ENCODE results near the gene CDH23.

CDH23 gene

DNA sequence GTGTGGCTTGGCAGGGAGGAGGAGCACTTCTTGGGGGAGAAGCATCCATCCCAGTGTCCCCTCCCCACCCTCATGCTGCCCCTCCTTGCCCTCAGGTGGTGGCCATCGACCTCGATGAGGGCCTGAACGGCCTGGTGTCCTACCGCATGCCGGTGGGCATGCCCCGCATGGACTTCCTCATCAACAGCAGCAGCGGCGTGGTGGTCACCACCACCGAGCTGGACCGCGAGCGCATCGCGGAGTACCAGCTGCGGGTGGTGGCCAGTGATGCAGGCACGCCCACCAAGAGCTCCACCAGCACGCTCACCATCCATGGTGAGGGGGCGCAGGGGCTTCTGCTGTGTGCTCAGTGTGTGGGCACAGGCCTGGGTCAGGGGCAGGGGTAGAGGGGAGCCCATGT lies 308.1 kb downstream of the CDH23 start:
- no peak for DNase-seq

DNA sequence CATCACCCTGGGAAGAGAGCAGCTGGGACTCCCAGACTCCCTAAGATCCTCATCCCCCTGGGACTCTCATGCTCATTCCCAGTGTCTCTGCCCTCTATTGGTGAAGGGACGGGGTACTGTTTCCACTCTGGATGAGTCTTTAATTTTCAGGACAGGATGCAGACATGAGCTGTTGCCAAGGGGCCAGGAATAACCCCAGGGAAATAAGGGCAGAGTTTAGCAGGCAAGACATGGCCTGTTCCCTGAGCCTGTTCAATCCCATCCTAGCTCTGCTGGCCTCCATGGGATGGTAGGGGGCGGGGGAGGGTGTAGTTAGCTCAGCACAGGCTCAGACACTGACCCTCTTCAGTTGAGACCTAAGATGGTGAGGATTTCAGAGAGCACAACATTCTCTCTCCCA lies 308.9 kb downstream of the CDH23 start:
- no peak for DNase-seq

DNA sequence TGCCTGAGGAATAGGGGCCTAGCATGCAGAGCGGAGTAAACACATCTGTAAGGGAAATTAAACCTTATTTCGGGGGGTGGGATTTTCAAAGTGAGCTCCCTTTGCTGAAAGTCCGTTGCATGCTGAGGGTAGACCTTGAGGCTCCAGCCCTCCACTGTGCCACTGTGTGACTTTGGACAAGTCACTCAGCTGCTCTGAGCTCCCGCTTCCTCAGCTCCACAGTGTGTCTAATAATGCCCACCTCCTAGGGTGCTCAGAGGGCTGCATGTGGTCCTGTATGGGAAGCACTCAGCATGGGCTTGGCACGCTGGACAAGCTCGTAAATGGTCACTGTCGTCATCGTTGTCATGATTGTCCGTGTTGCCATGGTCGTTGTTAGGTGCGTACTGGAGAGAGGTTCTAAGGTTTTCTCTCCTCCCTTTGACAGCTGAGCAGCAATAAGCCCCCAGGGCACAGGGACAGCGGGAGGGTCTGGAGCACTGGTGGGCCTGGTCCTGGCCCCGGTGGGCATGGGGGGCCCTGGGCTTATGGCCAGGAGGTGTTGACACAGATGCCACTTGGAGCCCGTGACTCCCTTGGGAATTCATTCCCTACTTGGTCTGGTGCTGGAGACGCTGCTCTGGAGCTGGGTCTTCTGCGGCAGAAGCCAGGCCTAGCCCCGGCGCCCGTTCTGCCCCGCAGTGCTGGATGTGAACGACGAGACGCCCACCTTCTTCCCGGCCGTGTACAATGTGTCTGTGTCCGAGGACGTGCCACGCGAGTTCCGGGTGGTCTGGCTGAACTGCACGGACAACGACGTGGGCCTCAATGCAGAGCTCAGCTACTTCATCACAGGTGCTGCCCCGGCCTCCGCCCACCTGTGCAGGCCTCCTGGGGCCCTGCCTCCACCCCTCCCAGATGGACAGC lies 309.7 kb downstream of the CDH23 start:
- DNase-seq = no peak

DNA sequence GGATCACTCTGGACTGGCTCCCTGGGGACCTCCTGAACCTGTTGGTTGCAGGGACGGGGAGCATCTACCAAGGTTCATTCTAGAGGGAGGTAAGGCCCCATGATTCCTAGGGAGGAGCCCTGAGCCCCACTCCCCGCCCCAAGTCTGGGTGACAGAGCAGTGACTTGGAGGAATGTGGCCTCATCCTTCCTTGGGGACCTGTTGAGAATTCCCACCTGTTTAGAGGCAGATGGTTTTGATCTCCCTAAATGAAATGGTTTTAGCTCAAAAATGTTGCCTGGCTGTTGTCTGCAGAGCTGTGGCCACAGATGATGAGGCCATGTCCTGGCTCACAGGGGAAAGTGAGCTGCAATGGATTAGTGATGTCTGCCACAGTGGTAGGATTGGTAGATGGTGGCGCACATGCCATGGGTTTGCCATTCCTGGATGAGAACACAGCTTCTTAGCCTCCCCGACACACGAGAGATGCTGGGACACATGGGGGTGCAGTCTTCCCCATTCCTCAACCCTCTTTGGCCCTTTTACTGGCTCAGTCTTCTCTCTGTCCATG lies 310.6 kb downstream of the CDH23 start:
- DNase-seq = no peak

DNA sequence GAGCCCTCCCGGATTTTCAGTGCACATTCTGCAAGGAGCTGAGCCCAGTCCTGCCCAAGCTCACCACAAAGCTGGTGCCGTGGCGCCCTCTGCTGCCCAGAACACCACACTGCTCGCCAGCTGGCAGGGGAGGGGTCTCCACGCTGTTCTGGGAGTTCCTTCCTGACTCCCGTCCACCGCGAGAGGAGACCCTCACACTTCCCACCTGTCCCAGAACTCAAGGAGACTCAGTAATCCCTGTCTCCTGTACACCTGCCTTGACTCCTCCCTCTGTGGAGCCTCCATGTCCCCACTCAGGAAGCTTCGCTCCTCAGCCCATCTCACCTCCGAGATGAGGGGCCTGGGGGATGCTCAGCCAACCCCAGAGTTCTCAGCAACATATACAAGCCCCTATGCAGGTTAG lies 311.6 kb downstream of the CDH23 start:
- peak in 39 of 51 donors; percentile 13 to 75 (median 50) for DNase-seq

DNA sequence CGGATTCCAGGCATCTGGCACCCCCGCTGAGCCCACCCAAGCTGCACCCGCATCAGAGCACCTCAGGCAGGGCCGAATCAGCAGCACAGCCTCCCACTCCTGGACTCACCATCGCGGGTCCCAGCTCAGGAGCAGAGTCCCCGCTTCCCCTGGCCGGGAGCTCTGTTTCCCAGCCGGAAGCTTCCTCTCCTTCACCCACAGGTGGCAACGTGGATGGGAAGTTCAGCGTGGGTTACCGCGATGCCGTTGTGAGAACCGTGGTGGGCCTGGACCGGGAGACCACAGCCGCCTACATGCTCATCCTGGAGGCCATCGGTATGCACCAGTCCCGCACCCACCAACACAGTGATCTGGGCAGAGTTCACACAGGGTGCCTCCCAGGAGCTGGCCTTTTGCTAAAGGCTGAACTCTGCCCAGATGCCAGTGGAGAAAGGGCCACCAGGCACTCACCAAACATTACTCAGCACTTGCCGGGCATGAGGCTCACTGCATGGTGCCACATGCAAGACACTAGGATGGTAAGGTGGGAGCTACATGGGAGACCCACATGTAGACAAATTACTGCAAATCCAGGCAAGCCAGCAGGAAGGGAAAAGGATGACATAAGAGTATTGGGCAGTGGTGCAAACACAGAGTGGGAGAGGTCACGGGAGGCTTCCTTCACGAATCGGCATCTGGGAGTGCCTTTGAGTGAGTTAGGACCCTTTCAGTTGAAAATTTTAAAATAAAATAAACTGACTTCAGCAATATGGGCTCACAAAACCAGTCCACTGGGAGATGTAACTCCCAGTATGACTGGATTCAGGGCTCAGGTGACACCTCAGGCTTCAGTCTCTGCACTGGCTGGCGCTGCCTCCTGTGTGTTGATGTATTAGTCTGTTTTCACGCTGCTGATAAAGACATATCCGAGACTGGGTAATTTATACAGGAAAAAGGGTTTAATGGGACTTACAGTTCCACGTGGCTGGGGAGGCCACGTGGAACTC lies 312.5 kb downstream of the CDH23 start:
- DNase-seq = no peak

DNA sequence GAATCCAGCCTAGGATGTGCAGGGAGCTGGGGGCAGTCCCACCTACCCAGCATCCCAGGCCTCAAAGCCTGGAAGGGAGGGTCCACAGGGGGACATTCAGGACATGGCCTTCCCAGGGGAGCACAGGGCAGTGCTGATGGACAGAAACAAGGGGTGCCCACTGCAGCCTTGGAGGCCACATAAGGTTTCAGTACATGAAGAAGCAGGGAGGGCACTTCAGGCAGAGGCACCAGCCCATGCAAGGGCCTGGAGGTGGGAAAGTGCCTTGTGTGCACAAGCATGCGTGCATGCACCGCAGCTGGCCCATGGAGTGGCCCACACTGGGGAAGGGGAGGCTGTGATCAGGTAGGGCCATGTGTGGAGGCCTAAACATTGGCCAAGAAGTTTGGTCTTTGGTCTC lies 313.8 kb downstream of the CDH23 start:
- no peak for DNase-seq

DNA sequence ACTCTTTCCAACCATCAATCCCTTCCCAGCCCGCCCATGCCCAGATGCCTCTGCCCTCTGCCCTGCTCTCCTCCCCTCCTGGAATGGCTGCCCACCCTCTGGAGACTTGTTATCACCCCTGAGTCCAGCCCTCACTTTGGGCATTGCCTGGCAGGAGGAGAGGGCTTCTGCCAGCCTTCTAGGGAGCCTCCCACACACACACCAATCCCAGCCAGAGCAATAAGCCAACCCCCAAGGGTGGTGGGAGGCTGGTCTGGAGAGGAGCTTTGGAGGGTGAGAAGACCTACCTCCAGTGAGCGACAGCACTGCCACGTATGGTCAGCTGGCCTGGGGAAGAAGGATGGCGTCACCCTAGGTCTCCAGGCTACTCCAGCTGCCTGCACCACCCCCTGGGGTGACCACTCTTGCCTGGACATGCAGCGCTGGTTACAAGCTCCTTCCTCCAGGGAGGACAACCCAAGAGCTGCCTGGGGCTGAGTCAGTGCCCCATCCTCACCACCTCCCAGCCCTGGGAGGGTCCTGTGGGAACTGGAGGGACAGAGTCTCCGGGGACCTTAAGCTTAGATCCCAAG lies 314.4 kb downstream of the CDH23 start:
- no peak for DNase-seq

DNA sequence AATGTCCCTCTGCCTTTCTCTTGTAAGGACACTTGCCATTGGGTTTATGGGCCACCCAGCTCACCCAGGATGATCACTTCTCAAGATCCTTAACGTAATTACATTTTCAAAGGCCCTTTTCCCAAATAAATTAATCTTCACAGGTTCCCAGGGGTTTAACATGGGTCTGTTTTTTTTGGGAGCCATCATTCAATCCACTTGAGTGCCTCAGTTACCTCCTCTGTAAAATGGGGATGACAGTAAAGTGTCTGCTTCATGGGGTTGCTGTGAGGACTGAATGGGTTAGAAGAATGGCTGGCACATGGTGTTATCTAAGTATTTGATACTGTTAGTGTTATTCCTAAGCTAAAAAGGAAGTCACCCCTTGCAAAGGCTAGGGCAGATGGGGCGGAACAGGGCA lies 315.4 kb downstream of the CDH23 start:
- DNase-seq = no peak

DNA sequence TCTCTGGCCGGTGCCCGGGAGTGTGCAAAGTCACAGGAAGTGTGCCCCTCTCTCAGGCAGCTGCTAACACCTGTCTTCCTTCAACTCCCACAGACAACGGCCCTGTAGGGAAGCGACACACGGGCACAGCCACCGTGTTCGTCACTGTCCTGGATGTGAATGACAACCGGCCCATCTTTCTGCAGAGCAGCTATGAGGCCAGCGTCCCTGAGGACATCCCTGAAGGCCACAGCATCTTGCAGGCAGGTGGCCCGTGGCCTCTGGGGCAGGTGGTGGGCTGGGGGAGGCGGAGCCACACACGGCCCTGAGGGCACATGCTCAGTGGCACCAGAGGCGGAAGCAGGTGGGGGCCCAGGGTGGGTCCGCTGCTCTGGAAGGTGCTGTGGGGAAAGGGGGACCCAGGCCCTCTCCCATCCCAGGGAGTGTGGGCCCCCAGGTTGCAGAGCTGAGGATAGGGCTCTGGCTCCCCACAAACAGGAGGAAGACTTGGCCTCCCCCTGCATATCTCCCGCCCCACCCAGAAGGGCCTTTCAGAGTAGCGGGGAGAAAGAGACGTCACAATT lies 315.9 kb downstream of the CDH23 start:
- peak in 4 of 51 donors; percentile 45 to 80 (median 57) for DNase-seq

DNA sequence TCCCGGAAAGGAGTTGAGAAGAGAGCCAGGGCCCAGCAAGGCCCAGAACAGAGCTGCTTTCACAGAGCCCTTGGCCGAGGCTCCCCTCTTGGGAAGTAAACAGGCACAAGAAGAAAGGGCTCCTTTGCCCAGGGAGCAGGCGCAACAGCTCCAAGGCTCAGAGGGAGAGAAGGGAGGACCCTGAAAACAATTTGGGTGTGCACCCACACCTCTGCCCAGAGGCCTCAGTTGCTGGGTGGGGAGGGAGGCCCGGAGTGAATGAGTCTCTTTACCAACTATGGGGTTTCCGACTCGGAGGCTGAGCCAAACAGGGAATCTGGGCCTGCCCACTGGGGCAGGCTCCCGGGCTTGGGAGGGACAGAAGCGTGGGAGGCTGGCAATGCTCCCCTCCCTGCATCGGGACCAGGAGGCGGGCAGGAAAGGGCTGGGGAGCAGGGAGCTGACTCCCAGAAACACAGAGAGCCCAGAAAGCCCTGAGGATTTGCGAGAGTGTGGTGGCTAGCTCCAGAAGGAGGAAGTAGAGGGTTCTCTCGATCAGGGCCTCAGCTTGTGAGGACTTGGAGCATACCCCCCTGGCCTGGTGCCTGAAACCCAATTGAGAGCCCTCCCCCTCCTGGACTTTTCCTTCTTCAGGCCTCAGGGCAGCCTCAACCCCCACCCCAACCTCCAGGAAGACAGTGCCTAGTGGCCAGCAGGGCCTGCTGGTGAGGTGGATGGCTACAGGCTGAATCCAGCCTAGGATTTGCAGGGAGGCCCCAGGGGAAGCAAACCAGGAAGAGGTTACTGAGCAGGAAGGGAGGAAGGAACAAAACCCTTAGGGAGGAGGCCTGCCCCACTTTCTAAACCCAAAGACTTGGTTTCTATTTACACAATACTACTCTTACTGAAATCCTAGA lies 316.7 kb downstream of the CDH23 start:
- DNase-seq = peak in 50 of 51 donors; percentile 48 to 99 (median 89)

DNA sequence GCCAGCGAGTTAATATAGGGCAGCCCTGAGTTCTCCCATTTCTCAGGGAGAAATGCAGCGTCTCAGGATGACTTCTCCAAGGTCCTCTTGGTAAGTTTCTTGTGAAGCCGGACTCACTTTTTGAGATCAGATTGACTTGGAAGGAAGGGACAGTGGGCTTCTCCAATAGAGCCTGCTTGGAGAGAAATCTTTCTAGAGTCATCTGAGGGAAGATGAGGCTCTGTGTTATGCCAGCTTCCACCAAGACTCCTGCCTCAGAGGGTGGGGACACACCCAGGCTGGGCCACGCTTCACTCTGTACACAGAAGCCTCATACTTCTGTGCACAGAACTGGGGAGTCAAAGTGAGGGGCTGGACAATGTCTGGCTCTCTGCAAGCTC lies 317.3 kb downstream of the CDH23 start:
- no peak for DNase-seq

DNA sequence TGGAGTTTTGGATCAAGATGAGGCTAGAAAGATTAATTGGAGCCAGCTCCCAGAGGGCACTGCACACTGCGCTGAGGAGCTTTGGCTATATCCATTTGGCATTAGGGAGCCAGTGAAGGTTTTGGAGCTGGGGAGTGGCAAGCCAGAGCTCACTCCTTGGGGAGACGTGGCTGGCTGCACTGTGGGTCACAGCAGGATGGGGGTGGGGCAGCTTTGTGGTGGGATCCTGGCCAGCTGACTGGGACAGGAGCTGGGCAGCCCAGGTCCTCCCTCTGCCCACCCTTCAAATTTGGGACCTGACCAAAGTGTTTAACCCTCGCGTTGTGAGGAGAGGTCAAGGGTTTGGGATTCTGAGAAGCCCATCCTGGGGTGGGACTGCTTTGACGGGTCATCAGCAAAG lies 317.9 kb downstream of the CDH23 start:
- DNase-seq = peak in 2 of 51 donors; percentile 9 to 22

DNA sequence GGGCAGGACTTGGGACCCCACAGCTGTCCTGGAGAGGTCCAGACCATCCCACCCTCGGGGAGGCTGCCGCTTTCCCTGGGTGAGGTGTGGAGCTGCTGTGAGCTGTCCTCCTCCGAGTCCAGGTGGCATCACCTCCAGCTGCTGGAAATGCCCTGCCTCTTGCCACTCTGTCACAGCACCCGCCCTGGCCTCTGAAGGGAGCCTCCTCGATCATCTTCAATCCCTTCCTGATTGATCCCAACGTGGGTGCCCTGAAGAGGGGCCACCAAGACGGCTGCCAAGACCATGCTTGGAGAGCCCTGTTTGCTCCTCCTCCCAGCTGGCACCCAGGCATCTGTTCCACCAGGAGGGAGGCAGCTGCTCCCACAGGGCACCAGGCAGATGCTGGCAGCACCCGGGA lies 318.3 kb downstream of the CDH23 start:
- DNase-seq = peak in 1 of 51 donors; percentile 21

DNA sequence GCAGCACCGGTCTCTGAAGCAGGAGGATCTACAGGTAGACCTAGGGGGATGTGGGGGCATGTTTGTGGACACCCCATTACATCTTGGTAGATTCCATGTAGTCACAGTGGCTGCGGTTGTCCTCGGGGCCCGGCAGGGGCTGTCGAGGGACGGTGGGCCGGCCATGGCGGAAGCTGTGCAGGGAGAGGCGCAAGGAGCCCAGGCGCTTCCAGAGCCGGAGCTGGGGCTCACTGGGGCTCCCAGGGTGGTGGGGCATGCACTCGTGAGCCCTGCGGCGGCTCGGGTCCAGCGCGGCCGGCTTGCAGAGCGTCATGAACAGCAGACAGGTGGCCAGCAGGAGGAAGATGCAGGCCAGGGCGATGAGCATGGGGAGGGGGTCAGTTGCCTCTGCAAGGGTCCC lies 319.1 kb downstream of the CDH23 start:
- no peak for DNase-seq

DNA sequence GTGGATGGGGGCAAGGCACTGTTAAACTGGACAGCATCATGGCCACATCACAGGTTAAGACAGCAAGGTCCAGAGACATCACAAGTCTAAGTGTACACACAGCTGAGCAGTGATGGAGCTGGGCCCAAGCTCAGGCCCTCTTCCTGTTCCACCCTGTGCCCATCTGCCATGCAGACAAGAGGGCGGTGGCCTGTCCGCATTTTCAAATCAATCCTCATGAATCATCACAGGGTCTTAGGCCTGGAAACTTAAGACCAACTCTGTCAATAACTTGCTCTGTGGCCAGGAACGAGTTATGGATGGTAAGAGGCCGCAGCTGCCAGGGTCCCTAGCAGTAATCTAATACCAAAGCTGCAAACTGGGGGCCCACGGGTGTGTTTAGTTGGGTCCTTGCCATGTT lies 319.7 kb downstream of the CDH23 start:
- no peak for DNase-seq

DNA sequence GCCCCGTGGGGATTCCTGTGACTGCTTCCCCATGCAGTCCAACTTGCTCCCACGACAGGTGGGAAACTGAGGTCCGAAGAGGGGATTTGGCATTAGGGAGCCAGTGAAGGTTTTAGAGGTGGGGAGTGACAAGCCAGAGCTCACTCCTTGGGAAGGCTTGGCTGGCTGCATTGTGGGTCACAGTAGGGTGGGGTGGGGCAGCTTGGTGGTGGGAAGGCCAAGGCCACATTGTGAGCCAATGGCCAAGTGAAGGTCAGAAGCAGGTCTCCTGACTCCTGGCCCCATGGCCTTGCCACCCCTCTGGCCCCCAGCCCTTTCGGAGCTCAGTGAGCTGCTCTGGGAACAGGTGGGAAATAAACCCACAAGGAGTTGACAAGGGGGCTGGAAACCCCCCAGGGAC lies 320.3 kb downstream of the CDH23 start:
- DNase-seq = no peak

DNA sequence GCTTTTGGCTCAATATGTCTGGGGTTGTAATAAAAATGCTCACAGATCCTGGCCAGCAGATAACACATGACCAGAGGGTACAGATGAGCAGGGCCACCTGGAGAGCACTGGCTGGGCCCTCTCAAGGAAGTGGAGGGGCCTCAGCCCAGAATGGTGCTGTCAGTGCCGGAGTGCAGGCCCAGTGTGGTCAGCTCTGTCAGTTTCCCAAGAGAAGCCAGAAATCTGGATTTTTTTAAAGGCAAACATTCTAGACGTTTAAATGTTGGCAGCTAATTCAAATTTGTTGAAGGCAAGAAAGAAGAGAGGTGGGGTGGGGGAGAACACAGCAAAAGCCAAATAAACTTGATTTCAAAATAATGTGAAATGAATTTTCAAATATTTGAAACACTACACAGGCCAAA lies 320.8 kb downstream of the CDH23 start:
- no peak for DNase-seq

DNA sequence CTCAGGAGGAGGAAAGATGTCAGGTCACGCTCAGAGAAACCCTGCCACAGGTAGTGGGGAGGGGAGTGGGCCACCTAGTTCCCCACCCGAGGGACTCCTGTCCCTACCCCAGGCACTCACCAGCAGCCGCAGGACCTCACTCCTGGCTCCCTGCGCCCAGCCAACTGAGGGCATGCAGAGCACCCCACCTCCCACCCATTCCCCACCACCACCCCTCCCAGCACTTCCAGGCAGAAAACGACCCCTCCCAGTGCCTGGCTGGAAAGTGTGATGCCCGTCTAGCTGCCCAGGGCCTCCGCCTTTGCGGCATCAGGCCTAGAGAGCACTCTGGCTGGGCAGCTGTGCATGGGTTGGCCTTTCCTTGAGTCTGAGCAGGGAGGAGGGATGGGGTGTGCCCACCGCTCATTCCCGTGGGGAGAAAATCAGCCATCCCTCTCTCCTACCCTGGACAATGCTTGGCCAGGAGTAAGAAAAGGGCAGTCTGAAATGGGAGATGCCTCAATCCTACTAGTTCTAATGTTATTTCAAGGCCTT lies 321.5 kb downstream of the CDH23 start:
- no peak for DNase-seq

DNA sequence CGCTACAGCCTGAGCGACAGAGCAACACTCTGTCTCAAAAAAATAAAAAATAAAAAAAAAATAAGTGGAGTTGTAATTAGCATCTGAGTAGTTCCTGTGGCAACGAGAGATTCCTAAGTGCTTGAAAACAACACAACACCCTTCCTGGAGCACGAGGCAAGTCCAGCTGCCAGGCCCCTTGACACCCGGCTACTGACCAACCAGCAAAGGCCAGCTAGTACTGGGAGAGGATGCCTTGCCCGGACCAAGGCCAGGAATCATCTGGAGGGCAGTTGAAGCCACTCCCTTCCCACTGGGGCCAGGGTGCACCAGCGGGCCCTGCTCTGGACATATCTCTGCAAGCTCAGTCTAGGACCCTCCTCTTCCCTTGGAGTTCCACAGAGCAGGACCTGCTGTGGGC lies 322.3 kb downstream of the CDH23 start:
- peak in 25 of 51 donors; percentile 10 to 68 (median 43) for DNase-seq

Measured in hypothalamus (tissue), 51 donors.